GM21825 (cell line): Measurements from ENCODE around the gene ROBO1.
"Not testable (repeated sequence)": the region's sequence is repeated elsewhere in the genome, so short reads cannot be mapped to it uniquely, and the experiment has no call there.

Experiments used
- ATAC-seq: cut with Tn5 transposase; IDR thresholded peaks from one replicate; pipeline ENCODE4 v1.9.1; 2021; ENCODE audit warnings: mild to moderate bottlenecking, moderate library complexity; ENCODE audit not compliant: unreplicated experiment

Gene ROBO1

DNA sequence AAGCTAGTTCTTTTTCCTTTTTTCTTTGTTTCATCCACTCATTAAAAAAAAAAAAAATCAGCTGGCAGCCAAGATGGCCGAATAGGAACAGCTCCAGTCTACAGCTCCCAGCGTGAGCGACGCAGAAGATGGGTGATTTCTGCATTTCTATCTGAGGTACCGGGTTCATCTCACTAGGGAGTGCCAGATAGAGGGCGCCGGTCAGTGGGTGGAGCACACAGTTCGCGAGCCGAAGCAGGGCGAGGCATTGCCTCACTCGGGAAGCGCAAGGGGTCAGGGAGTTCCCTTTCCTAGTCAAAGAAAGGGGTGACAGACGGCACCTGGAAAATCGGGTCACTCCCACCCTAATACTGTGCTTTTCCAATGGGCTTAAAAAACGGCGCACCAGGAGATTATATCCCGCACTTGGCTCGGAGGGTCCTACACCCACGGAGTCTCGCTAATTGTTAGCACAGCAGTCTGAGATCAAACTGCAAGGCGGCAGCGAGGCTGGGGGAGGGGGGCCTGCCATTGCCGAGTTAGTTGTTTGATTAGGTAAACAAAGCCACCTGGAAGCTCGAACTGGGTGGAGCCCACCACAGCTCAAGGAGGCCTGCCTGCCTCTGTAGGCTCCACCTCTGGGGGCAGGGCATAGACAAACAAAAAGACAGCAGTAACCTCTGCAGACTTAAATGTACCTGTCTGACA, 1092.5 kb downstream of the ROBO1 start:
- ATAC-seq: not testable (repeated sequence)

DNA sequence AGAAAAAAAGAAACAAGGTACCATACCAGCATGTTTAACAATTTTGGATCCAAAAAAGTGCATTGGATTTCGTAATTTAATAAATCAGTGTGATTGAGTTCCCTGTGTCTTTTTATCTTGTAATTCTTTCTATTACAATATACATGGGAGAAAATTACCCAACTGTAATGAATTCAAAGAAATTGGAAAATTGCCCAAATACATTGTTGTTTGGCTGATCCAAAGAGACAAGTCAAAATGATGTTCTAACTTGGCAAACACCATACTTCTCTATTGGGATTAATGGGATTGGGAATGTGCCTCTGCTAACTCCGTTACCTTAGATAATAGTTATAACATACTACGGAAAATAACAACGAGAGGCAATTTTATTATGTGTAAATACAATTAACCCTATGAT, 1097.1 kb downstream of the ROBO1 start:
- ATAC-seq: no peak

DNA sequence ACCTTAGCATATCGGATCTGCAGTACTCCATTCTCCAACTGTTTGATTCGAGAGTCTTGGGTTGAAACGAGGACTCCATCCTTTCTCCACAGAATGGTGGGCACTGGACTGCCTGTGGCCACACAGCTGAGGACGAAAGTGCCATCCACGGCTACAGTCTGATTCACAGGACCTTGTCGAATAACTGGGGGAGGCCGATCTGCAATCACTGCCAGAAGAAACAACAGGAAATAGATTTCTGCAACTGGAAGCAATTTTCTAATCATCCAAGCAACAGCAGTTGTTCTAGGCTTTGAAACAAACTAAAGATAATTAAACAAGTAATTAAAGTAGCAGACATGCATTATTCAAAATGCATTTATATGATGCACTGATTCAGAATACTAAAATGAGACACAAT, 1097.7 kb downstream of the ROBO1 start:
- no peak for ATAC-seq

DNA sequence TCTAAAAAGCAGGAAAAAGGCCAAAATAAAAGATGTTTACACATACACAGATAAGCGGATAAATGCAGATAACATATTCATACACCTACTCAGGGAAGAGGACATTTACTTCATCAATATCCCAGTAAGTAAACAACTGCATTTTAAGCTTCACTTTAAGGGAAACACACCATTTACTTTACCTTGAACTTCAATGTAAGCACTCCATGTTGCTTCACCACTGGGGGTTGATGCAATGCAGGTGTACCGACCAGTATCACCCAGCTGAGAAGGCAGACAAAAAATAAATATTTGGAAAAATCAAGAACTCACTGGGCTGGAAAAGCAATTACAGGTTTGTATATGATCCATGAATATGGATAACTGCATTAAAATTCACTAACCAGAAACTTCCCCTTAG, 1099.5 kb downstream of the ROBO1 start:
- ATAC-seq: no peak

DNA sequence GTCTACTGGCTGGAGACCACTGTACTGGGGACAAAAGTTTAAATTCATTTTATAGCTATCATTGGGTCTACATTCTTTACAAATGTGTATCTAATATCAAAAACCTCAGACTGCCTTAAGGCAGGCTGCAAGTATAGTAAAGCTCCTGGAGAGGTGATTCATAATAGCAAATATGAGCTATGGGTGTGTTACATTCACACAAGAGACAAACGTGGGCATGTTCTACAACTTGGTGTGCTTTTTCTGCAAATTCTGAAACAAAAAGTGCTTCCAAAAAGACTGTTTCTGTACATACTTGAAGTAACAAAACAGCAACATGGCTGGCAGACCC, 1101.4 kb downstream of the ROBO1 start:
- no peak for ATAC-seq

DNA sequence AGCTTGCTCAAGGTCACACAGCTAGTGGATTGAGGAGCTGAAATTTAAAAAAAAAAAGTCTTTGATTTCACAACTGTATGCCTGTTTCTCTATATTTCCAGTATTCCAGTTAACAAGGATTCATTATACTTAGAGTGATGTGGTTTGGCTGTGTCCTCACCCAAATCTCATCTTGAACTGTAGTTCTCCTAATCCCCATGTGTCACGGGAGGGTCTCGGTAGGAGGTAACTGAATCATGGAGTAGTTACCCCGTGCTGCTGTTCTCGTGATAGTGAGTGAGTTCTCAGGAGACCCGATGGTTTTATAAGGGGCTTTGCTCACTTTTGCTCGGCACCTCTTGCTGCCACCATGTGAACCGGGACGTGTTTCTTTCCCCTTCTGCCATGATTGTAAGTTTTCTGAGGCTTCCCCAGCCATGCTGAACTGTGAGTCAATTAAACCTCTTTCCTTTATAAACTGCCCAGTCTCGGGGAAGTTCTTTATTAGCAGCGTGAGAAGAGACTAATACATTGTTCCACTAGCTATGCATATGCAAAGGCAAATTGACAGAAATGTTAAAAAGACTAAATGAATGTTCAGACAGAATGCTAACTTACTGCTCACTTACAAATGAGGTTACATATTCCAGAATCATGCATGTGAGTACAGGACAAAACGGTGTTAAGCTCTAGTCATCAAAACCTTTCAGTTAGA, 1101.9 kb downstream of the ROBO1 start:
- no peak for ATAC-seq

DNA sequence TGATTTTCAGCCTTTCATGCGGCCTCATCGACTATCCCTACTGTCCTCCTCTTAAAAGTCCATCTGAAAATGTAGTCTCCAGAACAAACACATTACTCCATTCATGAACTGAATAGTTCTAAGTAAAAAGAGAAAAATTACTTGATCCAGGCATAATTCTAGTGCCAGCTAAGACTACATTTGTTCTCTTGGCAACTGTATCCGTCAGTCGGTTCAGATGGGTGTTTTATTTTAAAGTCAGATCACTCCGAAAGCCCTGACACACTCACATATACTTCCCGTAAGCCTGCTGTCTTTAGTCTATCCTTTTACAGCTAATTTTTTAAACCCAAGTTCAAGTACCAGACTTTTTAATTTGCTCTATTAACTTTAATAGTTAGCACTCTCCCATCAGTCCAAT, 1102.7 kb downstream of the ROBO1 start:
- ATAC-seq: no peak

DNA sequence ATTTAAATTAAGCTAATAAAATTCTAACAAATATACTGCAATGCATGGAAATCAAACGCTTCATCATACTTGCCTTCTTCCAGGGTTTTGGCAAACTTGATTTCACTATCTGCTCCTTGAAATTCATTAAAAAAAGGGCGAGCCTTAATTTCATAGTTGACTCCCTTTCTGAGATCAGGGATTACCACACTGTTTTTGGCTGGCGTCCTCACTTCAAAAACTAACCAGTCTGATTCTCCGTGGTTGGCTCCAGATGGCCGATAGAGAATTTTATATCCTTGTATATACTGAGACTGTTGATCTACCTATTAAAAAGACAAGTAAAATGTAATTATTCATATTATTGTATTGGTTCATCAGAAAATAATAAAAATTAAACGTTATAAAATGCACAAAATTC, 1106.8 kb downstream of the ROBO1 start:
- no peak for ATAC-seq

DNA sequence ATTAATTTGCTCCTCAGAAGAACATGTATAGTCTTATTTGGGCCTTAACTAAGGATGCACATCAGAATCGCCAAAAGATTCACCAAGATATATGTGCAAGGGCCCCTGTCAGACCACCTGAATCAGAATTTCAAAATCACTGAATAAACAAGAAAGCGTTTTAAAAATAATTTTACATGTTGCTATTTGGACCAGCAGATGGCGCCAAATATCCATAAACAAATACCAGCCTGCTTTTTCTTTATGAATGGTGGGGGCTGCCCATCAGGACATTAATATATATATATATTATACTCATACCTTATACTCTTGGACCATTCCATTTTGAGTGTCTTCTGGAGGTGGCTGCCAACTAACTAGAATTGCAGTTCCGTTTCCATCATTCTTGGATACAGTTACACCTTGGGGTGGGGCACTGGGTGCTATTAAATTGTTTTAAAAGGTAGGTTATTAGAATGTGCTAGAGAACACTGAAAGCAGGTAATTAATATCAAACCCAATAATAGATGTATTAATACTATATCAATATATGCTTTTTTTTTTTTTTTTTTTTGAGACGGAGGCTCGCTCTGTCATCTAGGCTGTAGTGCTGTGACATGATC, 1108.3 kb downstream of the ROBO1 start:
- ATAC-seq: no peak

DNA sequence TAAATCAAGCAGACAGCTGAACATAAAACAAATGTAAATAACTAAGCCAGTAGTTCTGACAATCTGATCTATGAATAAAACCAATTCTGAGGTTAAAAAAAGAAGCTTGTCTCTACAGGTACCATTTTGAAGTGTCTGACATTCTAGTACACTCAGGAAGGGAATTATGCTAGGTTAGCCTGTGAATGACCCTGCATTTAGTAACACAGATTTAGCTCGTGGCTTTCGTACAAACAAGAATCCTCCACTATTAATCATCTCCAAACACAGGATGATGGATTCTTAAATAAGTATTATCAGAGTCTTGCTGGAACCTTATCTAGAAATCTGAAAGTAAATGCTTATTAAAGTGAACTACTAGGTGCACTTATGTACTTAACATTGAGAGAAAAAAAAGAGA, 1120.1 kb downstream of the ROBO1 start:
- ATAC-seq: no peak

DNA sequence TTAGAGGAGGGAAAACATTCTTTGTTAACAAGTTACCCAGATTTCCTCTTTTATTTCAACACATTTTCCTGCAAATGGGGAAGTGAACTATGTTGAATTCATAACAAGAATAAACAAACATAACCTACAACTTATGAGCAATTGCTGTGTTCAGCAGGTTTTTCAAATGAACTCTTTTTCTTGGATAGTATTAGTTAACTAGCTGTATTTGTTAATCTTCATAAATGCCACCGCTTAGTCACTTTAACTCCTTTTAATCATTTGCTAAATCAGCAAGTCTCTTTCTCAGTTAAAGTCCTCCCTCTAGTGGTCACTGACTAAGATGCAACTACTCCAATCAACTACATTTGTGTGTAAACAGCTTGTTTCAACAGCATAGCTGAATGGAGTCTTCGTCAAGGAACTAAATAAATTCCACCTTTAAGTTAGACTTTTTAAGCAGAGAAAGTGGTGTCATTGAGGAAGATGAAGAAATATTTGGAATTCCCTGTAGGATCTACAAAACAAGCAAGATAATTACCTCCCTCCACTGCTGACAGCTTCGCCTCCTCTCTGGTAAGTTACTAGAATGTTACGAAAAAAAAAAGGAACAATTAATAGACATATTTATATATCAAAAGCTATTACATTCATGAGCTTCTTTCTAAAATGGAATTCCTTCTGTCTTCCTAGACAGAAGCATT, 1122.0 kb downstream of the ROBO1 start:
- peak; percentile 86 for ATAC-seq

DNA sequence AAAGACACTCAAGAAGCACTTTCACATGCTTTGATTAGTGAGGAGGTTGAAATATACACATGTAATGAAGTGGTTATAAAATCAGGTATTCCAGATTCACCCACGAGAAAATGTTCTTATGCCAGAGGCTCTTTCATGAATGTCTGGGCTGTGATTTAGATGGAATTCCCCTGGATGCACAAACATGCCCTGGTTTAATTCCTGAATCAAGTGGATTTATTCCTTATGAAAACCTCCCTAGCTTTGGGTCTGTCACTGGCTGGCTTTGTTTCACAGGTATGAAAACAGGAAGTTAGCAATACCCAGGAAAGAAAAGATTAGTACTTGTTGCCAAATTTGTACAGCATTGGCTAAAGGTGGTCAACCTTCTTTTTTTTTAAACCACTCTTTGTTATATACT, 1123.0 kb downstream of the ROBO1 start:
- ATAC-seq: no peak

DNA sequence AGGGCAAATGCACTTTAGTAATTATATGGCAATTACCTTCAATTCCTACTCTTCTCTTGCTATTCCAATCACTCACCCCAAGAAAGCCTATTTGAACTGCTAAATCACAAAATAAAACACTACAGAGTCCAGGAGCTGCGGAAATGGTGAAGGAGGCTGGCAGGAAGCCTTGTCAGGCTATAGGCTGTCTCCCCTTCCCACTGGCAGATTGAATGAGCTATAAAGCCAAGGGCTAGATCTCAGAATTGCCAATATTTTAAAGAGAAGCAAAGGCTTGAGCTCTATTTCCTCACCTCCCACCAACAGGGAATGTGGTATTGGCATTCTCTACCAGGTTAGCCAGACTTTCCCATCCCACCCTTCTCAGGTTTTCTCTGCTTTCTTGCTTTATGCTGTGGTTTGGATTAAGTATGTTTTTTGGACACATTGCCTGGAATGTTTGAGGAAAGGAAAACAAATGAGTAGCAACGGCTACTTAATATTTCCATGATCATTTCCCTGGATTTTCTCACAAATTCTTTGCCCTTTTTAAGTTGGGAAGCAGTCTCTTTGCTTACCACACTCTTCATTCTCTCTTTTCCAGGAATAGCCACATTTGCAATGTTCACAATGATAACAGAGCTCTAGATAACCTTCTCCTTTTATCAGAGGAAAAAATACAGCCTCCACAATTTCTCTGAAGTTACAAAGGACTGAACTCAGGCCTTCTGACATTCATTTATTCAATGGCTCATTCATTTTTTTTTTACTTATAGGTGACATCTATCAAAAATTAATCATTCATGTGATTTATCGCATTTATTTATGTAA, 1125.4 kb downstream of the ROBO1 start:
- ATAC-seq: no peak

DNA sequence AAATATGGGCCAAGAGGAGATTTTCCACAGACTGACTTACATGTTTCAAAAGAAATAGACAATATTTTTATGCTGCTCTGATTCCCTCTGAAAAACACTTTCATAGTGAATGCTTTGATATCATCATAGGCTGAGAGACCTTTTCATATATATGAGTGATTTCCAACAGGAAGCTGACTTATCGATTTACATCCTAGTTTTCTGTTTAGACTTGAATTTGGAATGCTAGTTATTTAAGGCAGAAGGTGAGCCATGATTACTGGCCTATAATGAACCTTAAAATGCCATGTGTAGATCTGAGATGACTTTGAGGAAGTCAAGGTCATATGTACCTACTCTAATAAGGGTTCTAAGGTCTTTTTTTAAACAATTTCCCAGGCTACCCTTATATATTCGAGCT, 1126.1 kb downstream of the ROBO1 start:
- no peak for ATAC-seq

DNA sequence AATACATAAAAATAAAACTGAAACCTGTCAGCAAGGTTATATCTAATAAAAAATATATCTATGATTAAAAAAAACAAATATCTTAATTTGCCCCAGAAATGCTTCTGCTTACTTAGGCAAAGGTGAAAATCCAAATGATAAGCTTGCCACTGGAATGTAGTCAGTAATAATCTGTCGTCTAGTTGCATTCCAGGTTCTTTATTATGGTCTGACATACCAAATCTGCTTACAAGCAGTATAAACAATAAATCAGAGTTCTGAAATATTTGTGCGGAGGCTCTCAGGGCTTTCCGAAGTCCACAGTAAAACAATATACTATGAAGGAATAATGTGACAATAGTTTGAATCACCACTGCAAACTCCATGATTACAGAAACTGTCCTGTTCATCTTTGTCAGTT, 1133.5 kb downstream of the ROBO1 start:
- ATAC-seq: no peak

DNA sequence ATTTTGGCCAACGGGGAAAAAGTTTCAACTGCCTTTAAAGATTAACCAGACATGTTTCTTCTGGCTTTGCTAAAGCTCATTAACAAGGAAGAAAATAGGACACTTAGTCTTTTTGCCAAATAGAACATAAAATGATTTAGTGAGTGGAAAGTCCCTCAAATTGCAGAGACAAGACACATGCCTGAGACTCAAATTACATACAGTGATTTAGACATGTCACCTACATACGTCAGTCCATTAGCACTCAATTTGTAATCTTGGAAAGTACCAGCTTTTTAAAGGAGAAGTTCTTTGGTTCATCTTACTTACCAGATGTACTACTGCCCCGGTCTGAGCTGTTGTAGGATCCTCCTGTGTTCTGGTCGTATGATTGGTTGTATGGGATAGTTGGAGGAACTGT, 1134.2 kb downstream of the ROBO1 start:
- ATAC-seq: no peak

DNA sequence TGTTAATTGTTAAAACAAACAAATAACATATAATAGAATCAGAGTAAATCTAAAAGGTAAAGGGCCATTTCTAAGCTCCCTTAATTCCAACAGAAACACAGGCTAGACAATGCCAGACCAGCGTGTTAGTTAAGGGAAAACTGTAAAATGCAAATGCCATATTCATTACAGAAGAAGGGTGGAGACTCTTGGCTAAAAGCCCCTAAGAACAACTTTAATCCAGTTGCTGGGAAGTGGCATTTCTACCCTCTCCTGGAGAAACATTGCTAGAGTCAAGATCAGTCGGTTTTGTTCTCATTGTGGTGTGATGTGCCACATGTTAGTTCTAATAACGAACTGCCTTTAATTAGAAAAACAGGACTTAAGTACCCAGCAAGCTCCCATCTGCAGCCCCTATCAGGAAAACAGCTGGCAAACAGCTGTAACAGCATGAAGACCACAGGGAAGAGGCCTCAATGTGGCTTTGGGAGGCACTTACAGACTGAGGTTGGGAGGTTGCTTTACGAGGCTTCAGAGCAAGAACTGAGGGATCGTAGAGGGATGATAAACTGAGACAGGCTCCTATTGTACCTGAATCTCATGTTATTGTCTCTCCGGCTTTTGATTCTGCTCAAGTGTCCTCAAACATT, 1134.8 kb downstream of the ROBO1 start:
- ATAC-seq: no peak

DNA sequence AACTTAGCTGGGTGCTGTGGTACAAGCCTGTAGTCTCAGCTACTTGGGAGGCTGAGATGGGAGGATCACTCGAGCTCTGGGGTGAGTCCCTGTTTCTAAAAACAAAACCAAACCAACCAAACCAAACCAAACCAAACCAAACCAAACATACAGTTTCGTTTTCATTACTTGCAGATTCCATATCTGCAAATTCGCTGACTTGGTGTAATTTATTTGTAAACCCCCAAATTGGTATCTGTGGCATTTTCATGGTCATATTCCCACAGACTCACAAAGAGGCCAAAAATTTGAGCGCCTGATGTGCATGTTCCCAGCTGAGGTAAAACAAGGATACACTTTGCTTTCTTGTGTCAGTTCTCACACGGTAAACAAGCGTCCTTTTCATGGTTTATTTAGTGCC, 1138.3 kb downstream of the ROBO1 start:
- ATAC-seq: no peak

DNA sequence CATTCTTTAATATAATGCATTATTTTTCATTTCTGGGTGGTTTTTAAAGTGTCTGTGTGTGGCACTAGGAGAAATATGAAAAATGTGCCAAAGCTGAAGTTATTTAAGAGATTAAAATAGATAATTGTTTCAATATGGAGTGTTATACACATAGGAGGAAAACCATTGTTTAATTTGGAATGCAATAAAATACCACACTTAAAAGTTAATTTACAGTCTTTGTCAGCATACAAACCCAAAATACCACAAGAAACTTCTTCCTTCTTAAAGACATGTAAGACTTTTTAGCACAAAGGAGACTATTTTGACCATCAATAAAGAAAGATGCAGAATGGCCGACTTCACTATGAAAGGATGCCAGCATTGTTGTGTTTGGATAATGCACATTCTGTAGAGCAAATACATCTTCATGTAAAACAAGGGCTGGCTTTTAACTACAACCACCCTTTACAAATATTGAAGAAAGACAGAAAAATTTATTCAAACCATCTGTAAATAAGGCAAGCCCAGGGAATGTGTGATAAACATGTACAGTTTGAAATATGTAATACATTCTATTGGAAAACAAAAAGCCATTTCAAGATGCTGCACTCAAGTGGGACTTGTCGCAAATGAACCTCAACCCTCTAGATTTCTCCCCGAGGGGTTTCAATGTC, 1146.6 kb downstream of the ROBO1 start:
- no peak for ATAC-seq

DNA sequence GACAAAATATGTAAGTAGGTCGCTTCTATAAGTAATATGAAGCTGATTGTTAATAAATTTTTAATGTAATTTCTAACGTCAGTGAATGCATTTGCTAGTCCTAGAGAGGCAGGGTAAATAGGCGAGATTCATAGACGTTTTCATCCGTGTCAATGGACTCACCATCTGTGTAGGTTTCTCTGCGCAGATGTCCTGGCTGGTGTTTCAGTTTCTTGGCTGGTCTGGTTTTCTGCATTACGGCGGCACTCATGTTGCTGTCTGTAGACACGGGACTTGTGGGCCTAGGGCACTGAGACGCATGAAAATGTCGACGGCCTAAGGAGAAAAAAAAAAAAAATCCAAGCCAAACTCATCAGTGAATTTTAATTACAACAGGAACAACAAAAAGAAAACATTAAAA, 1153.3 kb downstream of the ROBO1 start:
- ATAC-seq: no peak
